Measurements from ENCODE around the gene COQ4.
A peak's percentile ranks its signal among the peaks of the same experiment; 100 is the strongest.

COQ4 gene

GRCh38 chr9:128344931-128345605 lies 22.4 kb downstream of the COQ4 start:
- no peaks in the 10 kb centered on the region for H3K4me1 ChIP-seq (ENCODE audit: insufficient read depth, low read length)
- H3K9ac ChIP-seq (ENCODE audit: low read depth, low read length): no peak overlapping the region
- H3K27me3 ChIP-seq (ENCODE audit: insufficient read depth, low read length): no peaks in the 10 kb centered on the region
- no peak overlapping the region for H3K4me3 ChIP-seq (ENCODE audit: low read length)
- WGBS: 93% methylated on average over 28 of the region's 28 CpGs
- no peaks in the 10 kb centered on the region for H3K9me3 ChIP-seq (ENCODE audit: insufficient read depth, low read depth, low read length)
- no peak overlapping the region for H3K27ac ChIP-seq (ENCODE audit: low read depth, low read length)
- H3K36me3 ChIP-seq (ENCODE audit: insufficient read depth, low read length): peaks cover 46% of the 10 kb centered on the region

GRCh38 chr9:128349125-128349524 lies 26.5 kb downstream of the COQ4 start:
- Histone ChIP-seq H3K9ac (ENCODE audit: low read depth, low read length) (no peak overlapping the region), H3K36me3 (ENCODE audit: insufficient read depth, low read length) (peaks cover 53% of the 10 kb centered on the region), H3K4me1 (ENCODE audit: insufficient read depth, low read length) (no peaks in the 10 kb centered on the region), H3K27ac (ENCODE audit: low read depth, low read length) (no peak overlapping the region), H3K4me3 (ENCODE audit: low read length) (no peak overlapping the region), H3K9me3 (ENCODE audit: insufficient read depth, low read depth, low read length) (no peaks in the 10 kb centered on the region), H3K27me3 (ENCODE audit: insufficient read depth, low read length) (no peaks in the 10 kb centered on the region)
- whole genome bisulfite sequencing: 88% methylated on average over 2 of the region's 2 CpGs

GRCh38 chr9:128349772-128350171 lies 27.1 kb downstream of the COQ4 start:
- WGBS: 94% methylated on average over 6 of the region's 6 CpGs

GRCh38 chr9:128355451-128355850 lies 32.8 kb downstream of the COQ4 start:
- Histone ChIP-seq H3K4me3 (ENCODE audit: low read length) (no peak overlapping the region), H3K27me3 (ENCODE audit: insufficient read depth, low read length) (peaks cover 4% of the 10 kb centered on the region; the same call in 1 of the 2 replicates), H3K36me3 (ENCODE audit: insufficient read depth, low read length) (peaks cover 15% of the 10 kb centered on the region), H3K4me1 (ENCODE audit: insufficient read depth, low read length) (no peaks in the 10 kb centered on the region), H3K9me3 (ENCODE audit: insufficient read depth, low read depth, low read length) (no peaks in the 10 kb centered on the region), H3K9ac (ENCODE audit: low read depth, low read length) (no peak overlapping the region; the same call in 1 of the 2 replicates), H3K27ac (ENCODE audit: low read depth, low read length) (no peak overlapping the region)
- WGBS: 97% methylated on average over 19 of the region's 19 CpGs

More at GRCh38 chr9:128349772-128350171, 27.1 kb downstream of the COQ4 start:
- H3K9ac ChIP-seq (ENCODE audit: low read depth, low read length): no peak overlapping the region
- no peaks in the 10 kb centered on the region for H3K4me1 ChIP-seq (ENCODE audit: insufficient read depth, low read length)
- H3K27ac ChIP-seq (ENCODE audit: low read depth, low read length): no peak overlapping the region
- H3K27me3 ChIP-seq (ENCODE audit: insufficient read depth, low read length): no peaks in the 10 kb centered on the region
- no peaks in the 10 kb centered on the region for H3K9me3 ChIP-seq (ENCODE audit: insufficient read depth, low read depth, low read length)
- H3K4me3 ChIP-seq (ENCODE audit: low read length): no peak overlapping the region
- peaks cover 48% of the 10 kb centered on the region for H3K36me3 ChIP-seq (ENCODE audit: insufficient read depth, low read length)

GRCh38 chr9:128358090-128358489 lies 35.5 kb downstream of the COQ4 start:
- Histone ChIP-seq H3K27me3 (ENCODE audit: insufficient read depth, low read length) (peaks cover 29% of the 10 kb centered on the region), H3K9me3 (ENCODE audit: insufficient read depth, low read depth, low read length) (no peaks in the 10 kb centered on the region), H3K9ac (ENCODE audit: low read depth, low read length) (no peak overlapping the region), H3K27ac (ENCODE audit: low read depth, low read length) (no peak overlapping the region), H3K4me3 (ENCODE audit: low read length) (no peak overlapping the region), H3K36me3 (ENCODE audit: insufficient read depth, low read length) (peaks cover 7% of the 10 kb centered on the region; the same call in 1 of the 2 replicates), H3K4me1 (ENCODE audit: insufficient read depth, low read length) (peaks cover 4% of the 10 kb centered on the region; the same call in 1 of the 2 replicates)
- WGBS: 97% methylated on average over 7 of the region's 8 CpGs

- 97% methylated on average over 3 of the region's 4 CpGs for WGBS
- Histone ChIP-seq H3K4me3 (ENCODE audit: low read length) (no peak overlapping the region), H3K4me1 (ENCODE audit: insufficient read depth, low read length) (peaks cover 4% of the 10 kb centered on the region; the same call in 1 of the 2 replicates), H3K36me3 (ENCODE audit: insufficient read depth, low read length) (peaks cover 7% of the 10 kb centered on the region; the same call in 1 of the 2 replicates), H3K9me3 (ENCODE audit: insufficient read depth, low read depth, low read length) (no peaks in the 10 kb centered on the region), H3K27me3 (ENCODE audit: insufficient read depth, low read length) (peaks cover 37% of the 10 kb centered on the region), H3K9ac (ENCODE audit: low read depth, low read length) (no peak overlapping the region), H3K27ac (ENCODE audit: low read depth, low read length) (no peak overlapping the region)
These were observed 36.2 kb downstream of the COQ4 start for GRCh38 chr9:128358861-128359260.

- no peak overlapping the region for H3K27ac ChIP-seq (ENCODE audit: low read depth, low read length)
- peaks cover under 1% of the 10 kb centered on the region; the same call in 1 of the 2 replicates for H3K36me3 ChIP-seq (ENCODE audit: insufficient read depth, low read length)
- no peaks in the 10 kb centered on the region for H3K9me3 ChIP-seq (ENCODE audit: insufficient read depth, low read depth, low read length)
- H3K4me1 ChIP-seq (ENCODE audit: insufficient read depth, low read length): peaks cover 16% of the 10 kb centered on the region
- peaks cover 54% of the 10 kb centered on the region for H3K27me3 ChIP-seq (ENCODE audit: insufficient read depth, low read length)
- H3K4me3 ChIP-seq (ENCODE audit: low read length): no peak overlapping the region
- 83% methylated on average over 2 of the region's 2 CpGs for WGBS
- no peak overlapping the region for H3K9ac ChIP-seq (ENCODE audit: low read depth, low read length)
These were observed 38.2 kb downstream of the COQ4 start for GRCh38 chr9:128360826-128361225.

GRCh38 chr9:128361296-128361985 lies 38.8 kb downstream of the COQ4 start:
- H3K9me3 ChIP-seq (ENCODE audit: insufficient read depth, low read depth, low read length): no peaks in the 10 kb centered on the region
- no peak overlapping the region for H3K4me3 ChIP-seq (ENCODE audit: low read length)
- H3K27ac ChIP-seq (ENCODE audit: low read depth, low read length): no peak overlapping the region
- WGBS: 62% methylated on average over 14 of the region's 14 CpGs
- H3K27me3 ChIP-seq (ENCODE audit: insufficient read depth, low read length): peaks cover 60% of the 10 kb centered on the region
- peaks cover 16% of the 10 kb centered on the region for H3K4me1 ChIP-seq (ENCODE audit: insufficient read depth, low read length)
- H3K9ac ChIP-seq (ENCODE audit: low read depth, low read length): no peak overlapping the region
- no peaks in the 10 kb centered on the region for H3K36me3 ChIP-seq (ENCODE audit: insufficient read depth, low read length)

- Histone ChIP-seq H3K9me3 (ENCODE audit: insufficient read depth, low read depth, low read length) (no peaks in the 10 kb centered on the region), H3K4me3 (ENCODE audit: low read length) (peak overlapping the region; percentile 33), H3K27me3 (ENCODE audit: insufficient read depth, low read length) (peaks cover 66% of the 10 kb centered on the region), H3K9ac (ENCODE audit: low read depth, low read length) (no peak overlapping the region), H3K4me1 (ENCODE audit: insufficient read depth, low read length) (peaks cover 16% of the 10 kb centered on the region), H3K27ac (ENCODE audit: low read depth, low read length) (no peak overlapping the region), H3K36me3 (ENCODE audit: insufficient read depth, low read length) (no peaks in the 10 kb centered on the region)
- whole genome bisulfite sequencing: 19% methylated on average over 20 of the region's 20 CpGs
These were observed 39.5 kb downstream of the COQ4 start for GRCh38 chr9:128361986-128362646.

- H3K9me3 ChIP-seq (ENCODE audit: insufficient read depth, low read depth, low read length): no peaks in the 10 kb centered on the region
- H3K9ac ChIP-seq (ENCODE audit: low read depth, low read length): no peak overlapping the region
- peaks cover 73% of the 10 kb centered on the region for H3K27me3 ChIP-seq (ENCODE audit: insufficient read depth, low read length)
- 90% methylated on average over 3 of the region's 3 CpGs for WGBS
- no peak overlapping the region for H3K4me3 ChIP-seq (ENCODE audit: low read length)
- H3K36me3 ChIP-seq (ENCODE audit: insufficient read depth, low read length): no peaks in the 10 kb centered on the region
- no peak overlapping the region for H3K27ac ChIP-seq (ENCODE audit: low read depth, low read length)
- peaks cover 16% of the 10 kb centered on the region for H3K4me1 ChIP-seq (ENCODE audit: insufficient read depth, low read length)
These were observed 40.1 kb downstream of the COQ4 start for GRCh38 chr9:128362774-128363173.

- peak overlapping the region; percentile 59; the same call in 1 of the 2 replicates for H3K27ac ChIP-seq (ENCODE audit: low read depth, low read length)
- WGBS: 37% methylated on average over 4 of the region's 4 CpGs
- no peaks in the 10 kb centered on the region for H3K36me3 ChIP-seq (ENCODE audit: insufficient read depth, low read length)
- no peaks in the 10 kb centered on the region for H3K9me3 ChIP-seq (ENCODE audit: insufficient read depth, low read depth, low read length)
- H3K4me3 ChIP-seq (ENCODE audit: low read length): peak overlapping the region; percentile 37
- peaks cover 91% of the 10 kb centered on the region for H3K27me3 ChIP-seq (ENCODE audit: insufficient read depth, low read length)
- H3K9ac ChIP-seq (ENCODE audit: low read depth, low read length): peak overlapping the region; percentile 52
- H3K4me1 ChIP-seq (ENCODE audit: insufficient read depth, low read length): peaks cover 20% of the 10 kb centered on the region
These were observed 42.9 kb downstream of the COQ4 start for GRCh38 chr9:128365525-128365924.
